NCI-H345 (cell line): ENCODE results near the gene ANKRD33B.
"Not testable (repeated sequence)": the region's sequence is repeated elsewhere in the genome, so short reads cannot be mapped to it uniquely, and the experiment has no call there.

Experiments used
- DNase-seq: peaks from one replicate; lab custom pipeline; 2025; lab: John Stamatoyannopoulos, UW

Gene ANKRD33B

DNA sequence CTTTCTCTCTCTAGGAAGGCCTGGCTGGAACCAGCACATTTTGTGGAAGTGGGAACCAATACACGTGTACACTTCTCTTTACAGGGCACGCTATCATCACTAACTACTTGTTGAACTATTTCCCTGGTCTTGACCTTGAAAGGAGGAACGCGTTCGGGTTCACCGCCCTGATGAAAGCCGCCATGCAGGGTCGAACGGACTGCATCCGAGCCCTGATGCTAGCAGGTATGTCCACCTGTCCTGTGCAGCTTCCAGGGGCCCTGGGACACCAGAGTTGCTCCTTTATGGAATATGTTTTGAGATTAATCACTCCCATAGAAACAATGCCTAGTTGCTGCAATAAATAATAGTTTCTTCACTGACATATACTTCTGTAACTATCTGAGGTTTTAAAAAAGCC lies 74.1 kb downstream of the ANKRD33B start:
- no peak for DNase-seq

DNA sequence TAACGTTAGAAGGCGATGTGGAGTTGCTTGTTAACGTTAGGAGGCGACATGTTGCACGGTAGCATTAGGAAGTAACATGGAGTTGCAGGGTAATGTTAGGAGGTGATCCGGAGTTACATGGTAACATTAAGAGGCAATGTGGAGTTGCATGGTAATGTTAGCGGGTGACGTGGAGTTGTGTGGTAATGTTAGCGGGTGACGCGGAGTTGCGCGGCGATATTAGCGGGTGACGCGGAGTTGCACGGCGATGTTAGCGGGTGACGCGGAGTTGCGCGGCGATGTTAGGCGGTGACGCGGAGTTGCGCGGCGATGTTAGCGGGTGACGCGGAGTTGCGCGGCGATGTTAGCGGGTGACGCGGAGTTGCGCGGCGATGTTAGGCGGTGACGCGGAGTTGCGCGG lies 74.9 kb downstream of the ANKRD33B start:
- not testable (repeated sequence) for DNase-seq

DNA sequence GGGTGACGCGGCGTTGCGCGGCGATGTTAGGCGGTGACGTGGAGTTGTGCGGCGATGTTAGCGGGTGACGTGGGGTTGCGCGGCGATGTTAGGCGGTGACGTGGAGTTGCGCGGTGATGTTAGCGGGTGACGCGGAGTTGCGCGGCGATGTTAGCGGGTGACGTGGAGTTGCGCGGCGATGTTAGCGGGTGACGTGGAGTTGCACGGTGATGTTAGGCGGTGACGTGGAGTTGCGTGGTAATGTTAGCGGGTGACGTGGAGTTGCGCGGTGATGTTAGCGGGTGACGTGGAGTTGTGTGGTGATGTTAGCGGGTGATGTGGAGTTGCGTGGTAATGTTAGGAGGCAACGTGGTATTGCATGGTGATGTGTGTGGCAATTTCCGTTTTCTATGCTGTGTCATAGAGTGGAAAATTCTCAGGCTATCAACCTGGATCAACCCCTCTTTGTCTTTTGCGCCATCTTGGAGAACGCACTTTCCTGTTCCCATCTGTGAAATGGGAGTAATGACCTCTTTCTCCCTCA lies 76.0 kb downstream of the ANKRD33B start:
- no peak for DNase-seq

DNA sequence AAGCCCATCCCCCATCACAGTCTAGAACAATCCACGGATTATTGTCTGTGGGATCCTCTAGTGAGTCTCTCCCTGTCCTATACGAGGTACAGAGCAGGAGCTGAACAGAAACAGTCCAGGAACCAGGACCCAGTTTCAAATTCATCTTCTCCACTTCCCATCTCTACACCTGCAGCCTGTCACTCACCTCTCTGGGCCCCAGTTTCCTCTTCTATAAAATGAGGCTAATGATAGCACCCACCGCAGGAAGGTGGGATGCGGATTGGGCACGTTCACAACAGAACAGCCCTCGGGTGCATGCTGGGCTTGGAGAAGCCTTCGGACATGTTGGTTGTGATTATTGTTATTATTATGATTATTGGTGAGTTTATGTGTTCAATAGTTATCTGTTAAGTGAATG lies 78.5 kb downstream of the ANKRD33B start:
- no peak for DNase-seq

DNA sequence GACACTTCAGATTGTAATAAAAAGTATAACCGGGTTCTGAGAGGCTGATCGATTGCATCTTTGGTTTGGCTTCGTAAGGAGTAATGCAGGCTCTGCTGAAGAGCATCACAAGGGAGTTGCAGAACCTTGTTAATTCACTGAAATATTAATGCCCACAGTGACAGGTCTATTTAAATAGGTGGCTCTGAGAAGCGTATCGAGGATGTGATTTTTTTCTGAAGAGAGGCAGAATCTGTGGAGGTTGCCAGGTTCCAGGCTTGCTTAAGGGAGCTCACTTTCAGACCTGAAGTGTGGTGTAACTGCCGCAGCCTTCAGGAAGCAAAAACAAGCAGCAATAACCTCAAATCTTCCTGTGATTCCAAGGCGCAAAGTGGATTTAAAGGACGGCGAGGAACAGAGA lies 80.3 kb downstream of the ANKRD33B start:
- DNase-seq = no peak

DNA sequence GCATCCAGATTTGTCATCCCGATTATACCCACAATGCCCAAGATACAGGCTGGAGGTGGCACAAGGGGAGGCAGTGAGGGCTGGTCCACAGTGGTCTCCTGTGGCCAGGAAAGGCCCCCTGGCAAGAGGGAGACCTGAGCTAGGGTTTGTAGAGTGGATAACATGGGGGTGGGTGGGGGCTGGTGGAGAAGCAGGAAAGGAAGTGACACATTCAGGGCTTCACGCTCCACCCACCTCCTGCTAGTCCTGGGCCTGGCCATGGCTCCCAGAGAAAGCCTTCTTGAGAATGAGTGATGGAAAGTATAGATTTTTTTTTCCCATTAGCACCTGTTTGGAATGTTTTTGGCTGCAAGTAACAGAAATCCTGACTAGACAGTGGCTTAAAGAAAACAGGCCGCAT lies 81.3 kb downstream of the ANKRD33B start:
- no peak for DNase-seq

DNA sequence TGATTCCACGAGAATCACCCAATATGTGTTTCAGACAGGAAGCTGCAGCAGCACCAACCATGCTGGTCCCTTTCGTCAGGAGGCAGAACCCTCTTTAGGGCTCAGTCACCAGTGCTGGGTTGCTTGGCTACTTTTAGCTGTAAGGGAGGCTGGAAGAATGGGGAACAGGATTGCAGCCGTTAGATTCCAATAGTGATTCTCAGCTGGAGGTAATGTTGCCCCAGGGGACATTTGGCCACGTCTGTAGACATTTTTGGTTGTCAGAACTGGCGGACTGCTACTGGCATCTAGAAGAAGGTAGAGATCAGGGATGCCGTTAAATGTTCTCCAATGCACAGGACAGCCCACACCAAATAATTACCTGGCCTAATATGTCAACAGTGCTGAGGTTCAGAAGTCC lies 81.8 kb downstream of the ANKRD33B start:
- no peak for DNase-seq

DNA sequence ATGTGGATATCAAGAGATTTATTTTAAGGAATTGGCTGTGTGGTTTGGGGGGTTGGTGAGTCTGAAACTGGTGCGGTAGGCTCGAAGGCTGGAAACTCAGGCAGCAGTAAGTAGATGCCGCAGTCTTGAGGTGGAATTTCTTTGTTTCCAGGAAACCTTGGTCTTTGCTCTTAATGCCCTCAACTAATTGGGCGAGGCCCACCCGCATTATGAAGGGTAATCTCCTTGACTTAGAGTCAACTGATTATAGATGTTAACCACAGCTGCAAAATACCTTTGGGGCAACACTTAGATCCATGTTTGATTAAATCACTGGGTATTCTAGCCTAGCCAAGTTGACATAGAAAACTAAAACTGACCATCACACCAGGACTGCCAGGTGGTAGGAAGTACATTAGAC lies 83.8 kb downstream of the ANKRD33B start:
- no peak for DNase-seq

DNA sequence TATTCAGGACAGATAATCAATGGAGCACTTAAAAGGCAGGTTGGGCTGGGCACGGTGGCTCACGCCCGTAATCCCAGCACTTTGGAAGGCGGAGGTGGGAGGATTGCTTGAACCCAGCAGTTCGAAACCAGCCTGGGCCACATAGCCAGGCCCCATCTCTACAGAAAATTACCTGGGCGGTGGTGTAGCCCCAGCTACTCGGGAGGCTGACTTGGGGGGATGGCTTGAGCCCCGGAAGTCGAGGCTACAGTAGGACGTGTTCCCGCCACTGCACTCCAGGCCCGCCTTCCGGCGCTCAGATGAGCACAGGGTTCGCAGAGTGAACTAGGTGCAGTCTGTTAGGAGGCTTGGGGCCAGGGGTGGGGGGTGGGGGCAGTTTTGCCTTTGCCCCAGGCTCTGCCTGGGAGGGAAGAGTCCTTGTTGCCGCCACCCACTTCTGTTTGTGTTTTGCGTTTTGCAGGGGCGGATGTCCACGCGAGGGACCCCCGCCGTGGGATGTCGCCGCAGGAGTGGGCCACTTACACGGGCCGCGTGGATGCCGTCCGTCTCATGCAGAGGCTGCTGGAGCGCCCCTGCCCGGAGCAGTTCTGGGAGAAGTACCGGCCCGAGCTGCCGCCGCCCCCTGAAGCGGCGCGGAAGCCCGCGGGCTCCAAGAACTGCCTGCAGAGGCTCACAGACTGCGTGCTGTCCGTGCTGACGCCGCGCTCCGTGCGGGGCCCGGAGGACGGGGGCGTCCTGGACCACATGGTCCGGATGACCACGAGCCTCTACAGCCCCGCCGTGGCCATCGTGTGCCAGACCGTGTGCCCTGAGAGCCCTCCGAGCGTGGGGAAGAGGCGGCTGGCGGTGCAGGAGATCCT lies 85.2 kb downstream of the ANKRD33B start:
- DNase-seq = no peak

DNA sequence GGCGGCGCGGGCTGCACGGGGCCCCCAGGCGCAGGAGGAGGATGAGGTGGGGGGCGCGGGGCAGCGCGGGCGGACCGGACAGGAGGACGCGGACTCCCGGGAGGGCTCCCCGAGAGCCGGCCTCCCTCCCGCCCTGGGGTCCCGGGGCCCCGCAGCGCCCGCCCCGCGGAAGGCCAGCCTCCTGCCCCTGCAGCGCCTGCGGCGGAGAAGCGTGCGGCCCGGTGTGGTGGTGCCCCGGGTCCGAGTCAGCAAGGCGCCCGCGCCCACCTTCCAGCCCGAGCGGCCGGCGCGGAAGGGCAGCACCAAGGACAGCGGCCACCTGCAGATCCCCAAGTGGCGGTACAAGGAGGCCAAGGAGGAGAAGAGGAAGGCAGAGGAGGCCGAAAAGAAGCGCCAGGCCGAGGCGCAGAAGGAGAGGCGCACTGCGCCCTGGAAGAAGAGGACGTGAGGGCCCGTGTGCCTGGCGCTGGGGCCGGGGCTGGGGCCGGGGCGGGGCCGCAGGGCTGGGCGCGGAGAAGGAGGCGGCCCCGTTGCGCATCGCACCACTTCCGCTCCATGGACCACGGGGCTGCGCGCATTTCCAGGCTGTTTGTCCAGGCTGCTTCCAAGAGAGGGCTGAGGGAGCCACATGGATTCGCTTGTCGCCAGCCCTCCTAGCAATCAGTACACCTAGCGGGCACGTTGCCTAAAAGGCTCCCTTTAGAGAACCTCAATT lies 86.0 kb downstream of the ANKRD33B start:
- DNase-seq = no peak

DNA sequence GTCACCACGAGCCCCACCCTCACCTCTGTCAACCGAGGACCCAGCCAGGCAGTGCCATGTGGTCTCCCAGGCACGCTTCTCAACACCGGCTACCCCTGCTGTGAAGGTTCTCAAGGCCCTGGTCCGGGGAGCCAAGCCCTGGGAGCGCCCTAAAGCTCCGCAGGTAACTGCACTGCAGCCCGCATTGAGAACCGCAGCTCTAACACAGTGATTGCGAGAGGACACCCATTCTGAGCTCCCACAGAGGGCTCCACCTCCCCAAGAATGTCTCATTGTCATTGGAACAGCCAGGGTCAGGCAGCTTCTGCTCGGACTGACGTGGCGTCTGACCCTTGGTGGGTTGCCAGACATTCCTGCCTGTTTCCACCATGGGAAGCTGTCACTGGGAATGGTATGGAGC lies 88.3 kb downstream of the ANKRD33B start:
- no peak for DNase-seq

DNA sequence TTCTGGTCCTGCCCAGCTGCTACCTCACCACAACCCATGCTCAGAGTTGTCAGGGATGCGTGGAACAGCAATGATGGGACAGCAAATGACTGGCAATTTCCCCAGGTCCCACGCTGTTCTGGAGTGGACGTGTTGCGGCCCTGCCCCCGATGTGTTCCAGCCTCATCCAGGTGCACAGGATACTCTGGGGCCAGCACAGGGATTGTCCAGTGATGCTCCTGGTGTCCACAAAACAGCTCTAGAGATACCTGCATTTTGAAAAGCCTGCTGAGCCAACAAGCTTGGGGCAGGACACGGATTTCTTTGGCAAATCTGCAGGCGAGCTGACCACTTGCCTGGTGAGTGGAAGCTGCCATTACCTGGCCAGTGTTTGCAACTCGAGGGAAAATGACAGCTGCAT lies 88.7 kb downstream of the ANKRD33B start:
- DNase-seq = no peak

DNA sequence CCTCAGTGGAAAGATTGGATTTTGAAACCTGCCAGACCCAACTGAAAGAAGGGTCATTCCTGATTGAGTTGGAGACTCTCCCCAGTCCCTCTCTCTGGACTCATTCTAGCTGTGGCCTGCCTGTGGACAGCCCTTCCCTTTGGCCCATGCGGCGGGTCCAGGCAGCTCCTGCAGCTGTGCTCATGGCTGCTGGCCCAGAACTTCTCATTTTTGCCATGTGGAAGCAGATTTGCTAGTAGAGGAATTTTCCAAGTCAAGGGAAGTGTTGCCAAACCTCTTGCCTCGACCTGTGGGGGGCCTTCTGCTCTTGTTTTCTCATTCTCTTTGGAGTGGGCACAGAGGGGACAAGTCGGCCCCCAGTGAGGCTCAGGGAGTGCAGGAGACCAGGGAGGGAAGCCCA lies 89.2 kb downstream of the ANKRD33B start:
- no peak for DNase-seq

DNA sequence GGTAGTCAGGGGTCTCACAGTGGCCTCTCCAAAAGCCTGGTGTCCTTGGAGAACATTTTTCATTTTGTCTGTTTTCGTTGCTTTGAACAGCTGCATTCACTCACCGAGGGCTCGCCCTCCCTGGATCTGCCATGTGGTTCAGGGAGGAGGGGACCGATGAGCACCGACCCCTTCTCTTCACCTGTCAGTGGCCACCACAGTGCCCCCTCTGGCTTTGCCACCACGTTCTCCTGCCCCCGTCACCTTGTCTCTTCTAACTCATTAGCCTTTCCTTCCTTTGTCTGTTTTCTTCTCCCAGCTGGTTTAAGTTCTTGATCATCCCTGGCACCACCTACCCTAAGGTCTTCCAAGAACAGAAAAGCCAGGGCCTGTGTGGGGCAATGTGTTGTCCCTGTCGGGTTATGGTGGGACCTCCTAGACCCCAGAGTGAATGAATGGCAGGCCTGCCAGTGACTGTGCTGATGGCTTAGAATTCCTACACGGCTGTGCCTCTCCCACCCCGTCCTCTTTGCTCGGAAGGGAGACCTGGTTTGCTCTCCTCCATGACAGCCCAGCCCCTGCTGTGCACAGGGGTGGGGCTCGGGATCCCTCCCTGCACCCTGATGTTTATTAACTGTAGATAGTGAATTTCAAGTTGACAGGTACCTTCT lies 90.0 kb downstream of the ANKRD33B start:
- no peak for DNase-seq

DNA sequence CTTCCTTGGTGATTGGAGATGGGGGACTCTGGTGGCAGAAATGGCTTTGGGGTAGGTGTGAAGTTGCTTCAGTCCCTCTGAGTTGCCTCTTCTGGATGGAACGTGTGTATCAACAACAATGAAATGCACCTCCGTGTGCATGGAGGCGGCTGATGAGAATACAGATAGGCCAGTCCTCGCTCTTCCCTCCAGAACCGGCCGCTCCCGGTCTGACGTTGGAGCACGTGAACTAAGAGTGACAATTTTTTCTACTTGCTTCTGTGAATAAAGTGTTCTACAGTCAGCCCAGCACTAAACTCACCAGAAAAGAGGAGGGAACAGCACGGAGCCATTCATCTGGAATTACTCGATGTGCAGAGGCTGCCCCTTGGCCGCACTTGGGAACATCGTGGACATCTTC lies 90.7 kb downstream of the ANKRD33B start:
- DNase-seq = no peak

DNA sequence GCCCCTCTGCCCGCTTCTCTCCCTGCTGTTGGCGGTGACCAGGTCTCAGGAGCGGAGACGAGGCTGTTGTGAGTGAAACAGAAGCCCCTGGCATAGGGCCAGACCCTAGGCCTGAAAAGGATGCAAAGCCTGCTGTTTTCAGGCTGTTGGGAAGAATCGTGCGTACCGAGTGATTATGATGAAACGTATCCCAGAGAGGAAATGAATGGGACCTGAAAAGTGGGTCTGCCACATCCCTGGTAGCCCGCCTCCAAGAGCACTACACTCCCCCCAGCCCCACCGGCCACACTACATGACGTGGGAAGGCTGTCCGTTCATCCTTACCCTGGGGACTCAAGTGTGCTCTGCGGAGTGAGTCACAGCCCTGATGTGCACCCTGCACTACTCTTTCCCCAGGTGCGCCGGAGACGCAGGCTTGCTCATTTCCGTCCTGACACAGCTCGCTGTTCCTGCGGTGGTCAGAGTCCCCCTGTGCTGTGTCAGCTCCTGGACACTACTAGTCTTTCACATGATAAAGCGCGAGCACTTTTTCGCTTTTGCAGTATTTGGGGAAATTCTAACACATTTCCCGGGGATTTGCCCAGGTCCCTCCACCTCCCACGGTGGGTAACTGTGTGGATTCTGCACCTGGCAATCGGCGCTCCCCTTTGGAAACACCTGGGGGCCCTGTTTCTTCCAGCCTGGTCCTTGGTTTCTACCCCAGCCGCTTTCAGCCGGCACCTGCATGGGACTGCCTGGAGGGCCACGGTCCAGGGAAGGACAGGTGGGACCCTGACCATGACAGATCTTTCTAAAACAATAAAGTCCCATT lies 91.5 kb downstream of the ANKRD33B start:
- DNase-seq = peak; percentile 25

DNA sequence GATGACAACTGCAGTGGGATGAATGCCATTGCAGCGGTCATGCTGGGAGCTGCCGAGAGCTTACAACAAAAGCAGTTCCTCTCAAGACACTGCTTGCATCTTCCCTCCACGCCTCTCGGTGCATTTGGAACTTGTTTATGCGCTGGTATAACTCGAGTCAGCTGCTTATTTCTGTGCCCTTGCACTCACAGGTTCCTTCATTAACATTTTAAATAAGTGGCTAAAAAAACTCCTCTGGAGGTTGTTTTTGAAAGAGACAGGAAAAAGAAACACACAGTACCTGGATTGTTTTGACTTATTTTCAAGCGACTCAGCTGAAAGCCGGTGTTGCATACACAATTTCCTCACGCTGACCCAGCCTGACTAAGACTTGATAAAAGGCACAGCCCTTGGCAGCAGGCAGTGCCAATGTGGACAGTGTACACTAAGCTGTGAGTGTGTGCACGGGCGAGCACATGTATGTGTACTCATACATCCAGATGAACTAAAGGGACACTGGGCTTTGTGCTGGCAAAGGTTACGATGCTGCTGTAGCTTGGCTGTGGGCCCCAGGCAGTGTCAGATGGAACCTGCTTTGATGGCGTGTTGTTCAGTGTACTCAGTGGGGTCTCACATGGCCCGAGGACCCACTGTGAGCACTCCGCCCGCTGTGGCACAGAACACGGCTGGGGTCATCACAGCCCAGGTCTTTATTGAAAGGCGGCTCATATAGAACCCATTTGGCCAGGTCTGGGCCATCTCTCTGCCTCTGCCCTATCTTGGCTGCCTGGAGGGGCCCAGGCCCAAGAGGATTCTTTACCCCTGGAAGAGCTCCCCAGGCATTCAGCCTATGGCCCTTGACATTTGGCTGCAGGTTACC lies 92.3 kb downstream of the ANKRD33B start:
- DNase-seq = no peak

DNA sequence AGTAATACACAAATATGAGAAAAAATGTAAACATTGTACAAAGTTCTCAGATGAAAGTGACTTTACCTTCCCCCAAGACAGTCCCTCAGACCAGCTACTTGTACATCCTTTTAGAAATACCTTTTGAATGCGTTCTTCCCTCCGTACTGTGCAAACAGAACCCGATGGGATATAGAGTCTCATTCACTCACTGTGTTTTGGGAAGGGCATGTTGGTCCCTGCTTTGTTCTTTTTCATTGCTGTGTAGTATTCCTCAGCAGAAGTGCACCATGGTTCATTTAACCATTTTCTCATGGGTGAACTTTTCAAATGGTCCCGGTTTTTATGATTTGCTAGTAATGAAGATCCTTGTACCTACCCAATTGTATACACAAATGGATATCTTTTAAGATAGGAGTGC lies 94.4 kb downstream of the ANKRD33B start:
- no peak for DNase-seq

DNA sequence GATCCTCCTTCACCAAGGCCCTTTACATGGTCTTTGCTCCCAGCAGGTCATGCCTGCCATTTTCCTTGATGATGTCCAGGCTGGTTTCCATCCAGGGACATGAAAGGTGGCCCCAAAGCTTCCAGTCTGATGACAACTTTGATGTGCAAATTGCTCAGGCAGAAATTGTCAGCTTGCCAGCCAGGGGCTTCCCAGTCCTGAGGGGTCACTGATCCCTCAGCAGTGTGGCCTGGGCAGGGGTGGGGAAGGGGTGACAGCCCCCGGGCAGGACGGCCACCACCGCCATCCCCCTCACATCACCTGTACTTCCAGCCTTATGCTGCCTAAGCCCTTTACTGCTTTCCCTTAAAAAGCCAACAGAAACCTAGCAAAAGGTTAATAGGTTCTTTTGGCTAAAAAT lies 96.3 kb downstream of the ANKRD33B start:
- DNase-seq = no peak

DNA sequence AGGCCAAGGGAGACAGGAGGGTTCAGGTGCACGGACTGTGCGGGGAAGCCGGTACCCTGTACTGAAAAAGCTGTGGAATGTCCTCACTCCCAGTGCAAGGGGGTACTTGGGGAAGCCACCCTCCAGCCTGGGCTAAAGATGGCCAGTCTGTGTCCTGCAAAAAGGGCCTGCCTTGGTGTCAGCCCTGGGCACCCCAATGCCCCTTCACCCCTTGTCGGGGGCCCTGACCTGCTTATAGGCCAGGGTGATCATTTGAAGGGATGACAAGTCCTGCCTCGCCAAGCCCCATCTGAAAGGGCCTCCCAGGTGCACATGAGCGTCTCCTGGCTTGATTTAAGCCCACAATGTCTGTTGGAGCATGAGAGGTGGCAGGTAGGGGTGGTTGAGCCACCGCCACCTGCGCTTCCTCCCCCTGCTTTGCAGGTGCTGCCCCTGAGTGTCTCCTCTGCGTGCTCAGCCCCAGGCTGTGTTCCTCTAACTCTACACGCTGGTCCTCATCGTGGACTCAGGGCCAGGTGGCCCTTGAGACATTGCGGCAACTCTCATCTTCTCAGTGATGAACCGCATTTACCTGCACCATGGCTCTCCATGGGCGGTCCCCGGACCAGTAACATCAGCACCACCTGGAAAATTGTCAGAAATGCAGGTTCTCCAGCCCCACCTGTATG lies 97.0 kb downstream of the ANKRD33B start:
- no peak for DNase-seq
